ENCODE data around the gene PRPF8.
A peak's percentile ranks its signal among the peaks of the same experiment; 100 is the strongest.
"Not testable (repeated sequence)": the region's sequence is repeated elsewhere in the genome, so short reads cannot be mapped to it uniquely, and the experiment has no call there.

PRPF8 gene

GRCh38 chr17:1716076-1716911 is 31.6 kb upstream of the PRPF8 start:
- peak; percentile 100 for DNase-seq (ENCODE audit: low read depth, low spot score)

GRCh38 chr17:1715803-1716075 is 31.1 kb upstream of the PRPF8 start:
- DNase-seq (ENCODE audit: low read depth, low spot score): no peak

DNA sequence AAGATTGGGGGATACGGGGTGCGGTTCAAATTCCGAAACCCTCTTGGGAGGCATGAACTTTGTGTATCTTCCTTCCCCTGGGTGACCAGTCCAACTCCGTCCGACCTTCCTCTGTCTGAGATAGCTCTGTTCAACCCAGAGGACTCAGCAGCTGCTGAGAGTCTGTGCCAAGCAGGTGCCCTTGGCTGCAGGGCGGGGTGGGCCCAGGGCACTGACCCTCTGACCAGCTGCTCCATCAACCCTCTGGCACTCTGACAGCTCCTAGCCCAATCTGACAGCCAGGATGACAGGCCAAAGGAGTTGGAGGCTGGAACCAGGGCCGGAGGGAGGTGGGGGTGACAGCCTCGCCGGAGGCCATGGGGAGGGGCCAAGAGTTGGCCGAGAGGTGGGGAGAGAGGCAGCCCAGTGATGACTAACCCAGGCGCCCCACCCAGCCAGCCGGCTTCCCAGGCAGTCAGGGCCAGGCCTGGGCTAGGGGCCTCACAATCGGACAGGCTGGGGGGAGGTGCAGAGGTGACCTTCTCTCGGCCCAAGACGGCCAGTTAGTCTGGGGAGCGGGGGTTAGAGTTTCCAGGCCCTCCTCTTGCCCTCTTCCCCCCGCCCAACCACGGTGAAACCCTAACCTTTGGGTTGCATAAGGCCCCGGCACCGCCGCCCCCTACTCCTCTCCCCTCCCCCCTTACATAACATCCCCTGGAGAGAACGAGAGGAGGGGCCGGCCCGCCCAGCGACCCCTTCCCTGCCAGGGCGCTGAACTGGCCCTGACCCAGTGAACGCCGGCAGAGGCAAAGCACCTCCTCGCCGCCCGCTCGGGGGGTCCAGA is 30.5 kb upstream of the PRPF8 start:
- DNase-seq (ENCODE audit: low read depth, low spot score): peak; percentile 95

DNA sequence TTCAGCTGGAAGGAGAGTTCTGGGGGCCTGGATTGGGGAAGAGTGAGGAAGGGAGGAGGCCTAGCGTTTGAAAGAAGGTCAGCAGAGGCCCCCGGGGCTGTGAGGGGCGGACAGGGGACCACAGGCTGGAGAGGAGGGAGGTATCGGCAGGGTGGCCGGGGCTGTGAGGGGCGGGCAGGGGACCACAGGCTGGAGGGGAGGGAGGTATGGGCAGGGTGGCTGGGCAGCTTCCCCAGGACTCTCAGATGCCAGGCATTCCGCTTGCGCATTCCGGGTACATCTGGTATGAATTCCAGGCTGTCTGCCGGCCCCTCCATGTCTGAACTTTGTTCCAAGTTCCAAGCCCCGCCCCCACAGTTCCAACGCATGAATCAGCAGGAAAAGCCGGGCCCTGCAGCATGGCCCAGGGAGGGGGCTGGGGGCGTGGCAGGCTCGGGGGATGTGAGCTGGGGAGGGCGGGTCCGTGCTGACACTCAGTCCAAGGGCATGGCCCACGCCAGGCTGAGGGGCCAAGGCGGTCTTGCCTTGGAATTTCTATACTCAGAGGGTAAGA is 29.8 kb upstream of the PRPF8 start:
- DNase-seq (ENCODE audit: low read depth, low spot score): peak; percentile 94

GRCh38 chr17:1713878-1714426 is 29.3 kb upstream of the PRPF8 start:
- peak; percentile 83 for DNase-seq (ENCODE audit: low read depth, low spot score)

DNA sequence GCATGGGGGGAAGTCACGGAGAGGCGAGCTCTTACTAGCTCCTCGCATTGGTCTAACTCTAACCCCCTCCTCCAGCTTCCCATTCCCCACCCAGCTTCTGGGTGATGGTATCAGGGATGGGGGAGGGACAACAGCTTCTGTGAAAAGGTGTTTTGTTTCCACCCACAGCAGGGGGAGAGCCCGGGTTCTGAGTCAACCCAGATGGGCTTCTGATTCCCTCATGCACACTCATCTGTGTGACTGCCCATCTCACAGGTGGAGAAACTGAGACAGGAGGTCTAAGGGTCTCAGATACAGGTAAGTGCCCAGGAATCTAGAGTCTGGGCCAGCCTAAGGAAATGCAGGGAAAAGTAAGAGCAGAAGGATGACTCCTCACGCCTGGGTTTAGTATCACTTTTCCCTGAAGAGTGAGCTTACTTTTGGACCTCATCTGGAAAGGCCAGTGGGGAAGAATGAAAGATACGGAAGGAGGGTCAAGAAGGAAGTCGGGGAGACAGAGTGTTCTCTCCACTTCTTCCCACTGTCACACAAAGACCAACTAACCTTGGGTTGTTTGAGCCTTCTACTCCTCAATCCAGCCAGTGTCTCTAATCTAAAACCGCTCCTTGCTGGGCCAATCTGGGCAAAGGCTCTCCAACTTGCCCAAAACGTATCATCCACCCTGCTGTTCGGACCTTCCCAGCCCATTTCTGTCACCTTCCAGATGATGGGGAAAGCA is 28.7 kb upstream of the PRPF8 start:
- no peak for DNase-seq (ENCODE audit: low read depth, low spot score)

GRCh38 chr17:1712271-1712670 is 27.6 kb upstream of the PRPF8 start:
- no peak for DNase-seq (ENCODE audit: low read depth, low spot score)

GRCh38 chr17:1711804-1712203 is 27.1 kb upstream of the PRPF8 start:
- DNase-seq (ENCODE audit: low read depth, low spot score): no peak

DNA sequence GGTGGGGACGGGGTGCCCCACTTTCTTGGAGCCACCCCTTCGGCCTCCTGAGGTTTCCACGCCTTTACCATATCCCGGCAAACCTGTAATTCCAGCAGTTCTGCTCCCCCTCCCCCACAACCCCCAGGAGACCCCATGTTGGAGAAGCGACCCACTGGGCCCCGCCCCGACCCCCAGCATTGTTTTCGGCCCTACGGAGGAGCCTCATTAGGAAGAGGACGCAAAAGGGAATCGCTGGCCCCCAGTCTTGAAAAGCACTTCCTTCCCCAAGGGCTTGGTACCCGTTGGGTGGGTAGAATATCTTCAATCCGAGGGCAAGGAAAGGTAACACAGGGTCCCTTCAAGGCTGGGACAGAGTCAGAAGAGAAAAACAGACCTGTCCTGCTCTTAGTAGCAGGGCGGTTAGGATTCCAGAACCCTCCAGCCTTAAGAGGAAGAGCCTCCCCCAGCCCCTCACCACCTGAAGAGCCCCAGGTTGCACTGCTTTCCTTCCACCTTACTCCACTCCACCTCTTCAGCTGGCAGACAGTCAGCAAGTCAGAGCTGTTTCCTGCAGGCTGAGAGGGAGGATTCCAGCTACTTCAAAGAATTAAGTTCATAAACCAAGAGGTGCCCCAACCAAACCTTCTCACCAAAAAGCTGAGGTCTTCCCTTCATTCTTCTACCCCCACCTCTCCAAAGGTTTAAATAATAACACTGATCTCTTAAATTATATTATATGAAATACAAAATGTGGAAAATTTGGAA is 26.3 kb upstream of the PRPF8 start:
- DNase-seq (ENCODE audit: low read depth, low spot score): peak; percentile 52

DNA sequence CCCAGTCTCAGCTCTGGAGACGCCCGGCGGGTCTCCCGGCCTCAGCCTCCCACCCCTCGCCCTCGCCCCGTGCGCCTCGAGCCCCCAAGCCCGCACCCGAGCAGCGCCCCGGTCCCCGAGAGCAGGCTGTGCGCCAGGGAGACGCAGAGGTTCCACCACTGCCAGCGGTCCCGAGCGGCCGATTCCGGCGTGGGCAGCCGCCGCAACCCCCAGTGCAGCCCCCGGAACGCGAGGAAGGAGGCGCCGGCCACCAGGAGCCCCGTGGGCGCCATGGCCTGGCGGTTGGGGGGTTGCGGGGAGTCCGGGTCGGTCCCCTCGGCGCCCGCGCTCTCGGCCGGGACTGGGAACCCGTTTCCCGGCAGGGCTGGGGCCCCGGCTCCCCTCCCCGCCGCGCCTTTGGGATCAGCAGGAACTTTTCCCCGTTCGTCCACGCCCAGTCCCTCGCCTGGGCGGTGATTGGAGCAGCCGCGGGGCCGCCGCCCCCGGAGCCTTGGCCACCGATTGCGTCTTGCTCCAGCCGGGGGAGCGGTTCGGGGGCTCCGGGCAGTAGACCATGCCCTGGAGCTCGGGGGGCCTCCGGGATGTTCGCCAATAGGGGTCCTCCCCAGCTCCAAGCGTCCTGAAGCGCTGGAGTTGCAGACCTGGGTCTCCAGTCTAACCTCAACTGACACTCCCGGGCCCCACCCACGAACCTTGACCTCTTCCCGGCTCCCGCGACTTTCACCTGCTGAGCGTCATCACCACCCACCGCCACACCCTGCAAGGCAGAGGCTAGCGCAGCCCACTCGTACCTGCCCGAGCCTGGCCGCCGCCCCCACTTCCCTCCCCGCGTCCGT is 25.5 kb upstream of the PRPF8 start, which contains the start of gene TLCD2:
TLCD2 (minus strand) TSS at position 407 of the 836 bp plus-strand sequence; CDS start at position 272, 135 bp downstream.
- peak; percentile 48 for DNase-seq (ENCODE audit: low read depth, low spot score)

DNA sequence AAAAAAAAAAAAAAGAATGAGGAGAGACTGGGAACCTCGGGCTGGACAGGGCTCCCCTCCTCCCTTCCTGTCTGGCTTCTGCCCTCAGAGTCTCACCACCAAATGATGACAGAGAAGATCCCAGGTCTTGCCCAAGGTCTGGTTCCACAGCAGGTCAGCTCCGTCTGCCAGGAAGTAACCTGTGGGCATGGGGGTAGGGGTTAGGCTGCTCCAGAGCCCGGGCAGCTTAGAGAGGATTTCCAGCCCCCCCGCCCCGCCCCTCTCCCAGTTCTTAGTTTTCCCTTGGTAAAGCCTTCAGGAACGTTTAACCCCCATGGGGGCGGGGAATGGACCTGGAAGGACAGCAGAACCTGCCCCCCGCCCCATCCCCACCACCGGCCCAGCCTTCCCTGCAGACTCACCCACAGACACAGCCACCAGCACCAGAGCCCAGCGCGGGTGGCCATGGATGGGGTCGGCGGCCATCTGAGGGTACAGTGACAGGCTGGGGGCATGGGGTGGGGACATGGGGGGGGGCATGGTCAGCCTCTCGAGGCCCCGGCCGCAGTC is 24.8 kb upstream of the PRPF8 start:
- DNase-seq (ENCODE audit: low read depth, low spot score): peak; percentile 14

DNA sequence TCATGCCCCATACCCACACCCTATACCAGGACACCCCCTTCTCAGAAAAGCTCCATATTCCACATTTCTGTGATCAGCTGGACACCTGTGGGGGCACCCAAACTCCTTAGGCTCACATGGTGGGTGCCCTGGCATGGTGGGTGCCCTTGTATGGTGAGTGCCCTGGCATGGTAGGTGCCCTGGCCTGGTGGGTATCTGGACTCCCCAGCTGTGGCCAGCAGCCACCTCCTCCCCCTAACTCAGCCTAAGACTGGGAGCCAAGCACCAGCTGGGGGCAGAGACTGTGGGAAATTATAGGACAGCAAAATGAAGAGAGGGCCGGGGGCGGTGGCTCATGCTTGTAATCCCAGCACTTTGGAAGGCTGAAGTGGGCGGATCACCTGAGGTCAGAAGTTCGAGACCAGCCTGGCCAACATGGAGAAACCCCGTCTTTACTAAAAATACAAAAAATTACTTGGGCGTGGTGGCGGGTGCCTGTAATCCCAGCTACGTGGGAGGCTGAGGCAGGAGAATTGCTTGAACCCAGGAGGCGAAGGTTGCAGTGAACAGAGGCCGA is 24.2 kb upstream of the PRPF8 start:
- DNase-seq (ENCODE audit: low read depth, low spot score): not testable (repeated sequence)

DNA sequence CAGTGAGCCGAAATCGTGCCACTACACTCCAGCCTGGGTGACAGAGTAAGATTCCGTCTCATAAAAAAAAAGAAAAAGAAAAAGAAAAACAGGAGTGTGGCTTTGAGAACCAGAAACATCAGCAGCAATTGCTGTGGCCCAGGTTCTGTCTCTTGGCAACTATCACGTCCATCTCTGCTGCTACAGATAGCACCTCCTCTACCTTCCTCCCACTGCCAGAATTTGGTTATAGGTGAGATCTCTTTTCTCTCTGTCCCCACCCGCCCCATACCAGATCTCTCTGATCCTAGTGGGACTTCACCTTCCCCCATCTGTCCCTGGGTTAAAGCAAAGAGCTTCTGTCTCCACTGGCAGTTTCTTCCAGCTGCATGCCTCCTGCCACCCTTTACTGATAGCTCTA is 22.4 kb upstream of the PRPF8 start:
- no peak for DNase-seq (ENCODE audit: low read depth, low spot score)

DNA sequence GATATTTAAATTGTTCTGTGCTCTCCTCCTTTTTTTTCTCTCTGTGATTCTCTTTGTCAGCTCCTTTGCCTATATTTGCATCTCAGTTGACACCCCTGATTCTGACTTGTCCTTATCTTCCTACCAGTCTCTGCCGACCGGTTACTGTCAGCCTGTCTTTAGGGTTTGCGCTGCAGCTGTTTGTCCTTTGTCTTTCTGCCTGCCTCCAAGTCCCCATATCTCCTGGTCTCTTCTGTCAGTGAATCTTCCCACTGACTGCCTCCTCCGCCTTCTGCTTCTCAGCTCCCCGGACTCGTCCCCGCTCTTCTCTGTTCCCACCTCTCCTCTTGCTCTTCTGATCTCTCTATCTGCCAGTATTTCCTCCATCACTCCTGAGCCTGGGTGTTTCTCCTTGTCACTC is 20.3 kb upstream of the PRPF8 start:
- DNase-seq (ENCODE audit: low read depth, low spot score): no peak

GRCh38 chr17:1703063-1703462 is 18.4 kb upstream of the PRPF8 start:
- no peak for DNase-seq (ENCODE audit: low read depth, low spot score)

GRCh38 chr17:1699891-1700290 is 15.2 kb upstream of the PRPF8 start:
- DNase-seq (ENCODE audit: low read depth, low spot score): not testable (repeated sequence)

GRCh38 chr17:1697681-1698080 is 13.0 kb upstream of the PRPF8 start:
- DNase-seq (ENCODE audit: low read depth, low spot score): no peak

- DNase-seq (ENCODE audit: low read depth, low spot score): no peak
Observed at GRCh38 chr17:1695365-1695764, 10.7 kb upstream of the PRPF8 start.

DNA sequence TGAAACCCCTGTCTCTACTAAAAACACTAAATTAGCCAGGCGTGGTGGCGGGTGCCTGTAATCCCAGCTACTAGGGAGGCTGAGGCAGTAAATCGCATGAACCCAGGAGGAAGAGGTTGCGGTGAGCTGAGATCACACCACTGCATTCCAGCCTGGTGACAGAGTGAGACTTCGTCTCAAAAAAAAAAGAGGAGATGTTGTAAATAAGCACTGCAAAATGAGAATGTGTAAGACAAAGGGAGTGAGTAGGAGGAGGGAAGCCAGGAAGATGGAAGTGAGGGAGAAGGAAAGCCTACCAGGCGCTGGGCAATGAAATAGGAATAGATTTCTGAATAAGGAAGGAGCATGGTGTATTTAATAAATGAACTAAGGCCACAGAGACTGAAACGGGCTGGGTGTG is 8.7 kb upstream of the PRPF8 start:
- DNase-seq (ENCODE audit: low read depth, low spot score): no peak
